Stimulated activated CD4-positive, alpha-beta T cell treated with anti-CD3 and anti-CD28 coated beads, Interleukin-1b, Interleukin-23, amount 100 ng/mL, for 4 hours (primary cell): ENCODE results near the gene SASH1.
"Not testable (repeated sequence)": the region's sequence is repeated elsewhere in the genome, so short reads cannot be mapped to it uniquely, and the experiment has no call there.

Source experiments
- DNase-seq, 2 donors: peaks; one replicate each; pipeline ENCODE4 v3.0.0-alpha.2; 2020; ENCODE audit warnings: low read depth in 2 of 2

Gene SASH1

DNA sequence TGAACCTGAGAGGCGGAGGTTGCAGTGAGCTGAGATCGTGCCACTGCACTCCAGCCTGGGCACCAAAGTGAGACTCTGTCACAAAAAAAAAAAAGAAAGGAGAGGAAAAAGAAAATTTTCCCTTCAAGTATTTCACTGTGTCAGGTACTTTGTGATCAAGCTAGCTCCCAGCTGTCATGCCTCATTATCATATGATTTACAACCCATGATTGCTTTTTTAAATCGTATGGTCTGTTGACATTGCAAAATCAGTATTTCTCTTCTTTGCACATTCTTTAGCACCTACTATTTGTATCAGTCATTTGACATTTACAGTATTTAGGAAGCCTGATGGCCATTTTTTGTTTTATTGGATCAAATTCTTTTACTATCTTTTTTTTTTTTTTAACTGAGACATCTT is 22.4 kb downstream of the SASH1 start:
- no peak for DNase-seq

DNA sequence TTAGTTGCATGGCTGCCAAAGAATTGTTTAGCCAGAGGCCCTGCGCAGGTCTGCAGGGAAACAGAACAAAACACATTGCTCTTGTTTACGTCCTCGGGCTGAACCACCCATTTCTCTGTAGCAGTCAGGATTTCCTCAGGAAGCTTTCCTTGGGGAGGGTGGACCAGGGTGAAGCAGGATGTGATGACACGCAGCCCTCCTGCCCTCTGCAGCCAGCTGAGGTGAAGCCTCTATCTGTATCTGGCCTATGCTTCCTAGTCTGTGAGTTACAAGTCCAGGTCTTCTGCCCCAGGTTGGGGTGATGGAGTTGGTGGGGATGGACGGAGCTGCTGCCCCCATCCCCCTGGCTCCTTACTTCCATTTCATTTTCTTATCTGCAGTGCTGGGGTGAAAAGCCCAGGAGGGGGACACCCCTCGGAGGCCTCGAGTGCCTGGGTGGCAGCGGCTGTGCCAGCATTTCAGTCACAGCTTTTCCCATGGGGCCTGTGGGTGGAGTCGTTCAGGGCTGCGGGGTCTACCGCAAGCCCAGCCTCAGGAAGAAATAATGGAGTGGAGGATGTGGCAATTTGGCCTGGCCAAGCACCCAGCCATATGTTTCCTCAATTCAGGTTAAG is 24.9 kb downstream of the SASH1 start:
- no peak for DNase-seq

DNA sequence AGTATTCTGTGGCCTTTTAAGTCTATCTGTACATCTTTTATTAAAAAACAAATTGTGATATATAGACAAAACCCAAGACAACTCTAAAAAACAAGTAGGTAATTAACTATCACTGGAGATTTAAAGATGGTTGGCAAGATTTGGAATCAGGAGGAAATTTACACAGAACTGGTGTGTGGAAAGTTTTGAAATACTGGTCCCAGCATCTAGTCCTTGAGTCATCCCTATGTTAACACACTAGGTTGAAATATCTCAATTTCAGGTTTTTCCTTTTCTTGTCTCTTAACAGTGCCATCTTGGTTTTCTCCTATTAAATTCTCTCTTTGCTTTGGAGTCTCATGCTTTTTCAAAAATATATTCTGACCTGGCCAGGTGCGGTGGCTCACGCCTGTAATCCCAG is 27.5 kb downstream of the SASH1 start:
- no peak for DNase-seq

DNA sequence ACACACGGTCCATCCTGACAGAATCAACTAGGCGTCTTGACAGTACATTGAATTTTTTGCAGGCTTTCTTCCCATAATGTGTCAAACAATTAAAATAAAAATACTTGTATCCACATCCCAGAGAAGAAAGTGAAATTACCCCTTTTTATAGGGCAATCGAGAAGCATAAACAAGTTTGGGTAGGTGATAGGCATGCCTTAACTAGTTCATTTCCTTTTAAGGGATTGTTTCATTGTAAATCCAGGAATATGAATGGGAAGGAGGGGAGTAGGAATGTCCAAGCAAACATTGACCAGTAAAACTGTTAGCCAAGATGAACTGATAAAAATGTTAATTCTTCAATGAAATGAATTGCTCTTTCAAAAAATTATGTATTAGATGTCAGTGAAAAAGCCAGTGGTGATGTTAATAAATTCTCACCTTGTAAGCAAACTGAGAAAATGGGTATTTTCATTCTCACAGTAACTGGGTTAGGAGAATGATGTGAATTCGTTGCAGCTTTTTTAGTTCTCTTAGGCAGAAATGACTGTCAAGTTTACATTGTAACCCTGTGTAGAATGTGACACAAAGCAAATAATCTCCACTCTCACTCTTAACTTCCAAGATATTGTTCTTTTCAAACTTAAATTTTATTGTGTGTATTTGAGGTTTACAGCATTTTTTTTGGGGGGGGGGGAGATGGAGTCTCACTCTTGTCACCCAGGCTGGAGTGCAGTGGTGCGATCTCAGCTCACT is 31.6 kb downstream of the SASH1 start:
- DNase-seq = no peak

DNA sequence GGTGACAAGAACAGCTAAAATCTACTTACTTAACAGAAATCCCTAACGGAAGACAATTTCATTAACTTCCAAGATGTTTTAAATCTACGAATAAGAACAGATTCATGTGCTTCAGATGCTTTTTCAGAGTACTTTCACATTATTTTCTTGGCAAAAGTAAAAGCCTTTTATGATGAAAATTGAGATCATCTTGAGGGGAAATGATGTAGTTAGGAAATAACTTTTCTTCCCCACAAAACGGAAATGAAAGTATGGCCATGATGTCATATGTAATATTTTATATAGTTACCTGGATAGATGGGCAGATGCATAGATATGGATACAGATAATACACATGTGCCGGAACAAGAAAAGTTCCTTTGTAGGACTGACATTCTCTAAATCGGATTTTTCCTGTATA is 32.8 kb downstream of the SASH1 start:
- DNase-seq = no peak

DNA sequence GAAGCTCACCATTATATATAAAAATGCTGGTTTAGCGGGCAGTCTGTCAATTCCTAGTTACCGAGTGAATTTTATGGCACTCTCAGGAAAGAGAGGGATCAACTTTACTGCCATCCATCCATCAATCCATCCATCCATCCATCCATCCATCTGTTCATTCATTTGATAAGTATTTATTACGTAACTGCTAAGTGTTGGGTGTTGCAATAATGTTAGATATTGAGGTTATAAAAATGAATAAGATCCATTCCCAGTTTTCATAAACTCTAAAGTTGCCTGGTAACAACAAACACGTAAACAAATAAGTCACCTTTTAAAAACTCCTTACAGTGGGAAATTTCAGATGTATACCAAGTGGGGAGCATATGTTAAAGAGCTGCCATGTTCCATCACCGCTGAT is 36.8 kb downstream of the SASH1 start:
- DNase-seq = no peak

DNA sequence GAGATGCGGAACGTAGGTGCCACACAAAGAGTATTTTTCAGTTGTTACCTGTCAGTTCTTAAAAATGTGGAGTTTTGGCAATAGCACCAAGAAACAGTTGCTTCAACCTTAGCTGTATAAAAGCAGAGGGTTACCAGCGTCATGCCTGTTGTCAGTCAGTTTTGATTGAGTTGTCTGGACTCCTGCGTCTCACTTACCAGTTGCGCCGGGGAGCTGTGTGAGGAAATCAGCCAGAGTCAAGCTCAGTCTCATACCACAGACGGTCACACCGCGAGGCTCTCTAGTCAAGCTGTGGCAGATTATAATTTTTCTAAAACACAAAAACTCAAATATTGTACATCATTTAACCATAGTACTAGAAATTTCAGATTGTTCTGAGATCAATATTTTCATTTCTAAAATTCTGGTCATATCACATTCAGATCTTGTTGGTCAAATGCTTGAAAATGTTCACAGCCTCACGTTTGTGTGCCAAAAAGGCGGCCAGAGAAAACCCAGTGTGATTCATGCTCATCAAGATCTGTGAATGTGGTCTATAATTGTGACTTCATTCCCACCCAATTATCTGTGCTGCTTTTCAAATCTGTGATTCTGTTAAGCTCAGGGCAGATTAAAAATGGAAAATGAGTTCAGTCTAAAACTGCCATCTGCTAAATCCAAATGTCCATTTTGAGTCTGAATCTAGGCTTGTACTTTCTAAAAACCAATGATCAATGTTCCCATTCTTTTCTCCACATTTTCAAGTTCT is 37.5 kb downstream of the SASH1 start:
- no peak for DNase-seq

DNA sequence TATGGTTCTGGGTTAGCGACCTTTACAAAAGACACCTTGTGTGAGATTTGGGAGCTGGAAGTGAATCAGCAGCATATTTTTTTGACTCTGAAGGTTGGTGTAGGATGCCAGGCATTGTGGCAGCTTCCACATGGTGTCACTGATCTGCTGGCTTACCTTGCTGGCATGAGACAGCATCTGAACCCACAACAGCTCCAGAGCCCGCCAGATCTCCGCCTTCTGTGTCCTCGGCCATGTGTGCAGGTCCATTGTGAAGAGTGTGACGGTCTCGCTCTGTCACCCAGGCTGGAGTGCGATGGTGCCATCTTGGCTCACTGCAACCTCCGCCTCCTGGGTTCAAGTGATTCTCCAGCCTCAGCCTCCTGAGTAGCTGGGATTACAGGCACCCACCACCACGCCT is 39.4 kb downstream of the SASH1 start:
- not testable (repeated sequence) for DNase-seq

DNA sequence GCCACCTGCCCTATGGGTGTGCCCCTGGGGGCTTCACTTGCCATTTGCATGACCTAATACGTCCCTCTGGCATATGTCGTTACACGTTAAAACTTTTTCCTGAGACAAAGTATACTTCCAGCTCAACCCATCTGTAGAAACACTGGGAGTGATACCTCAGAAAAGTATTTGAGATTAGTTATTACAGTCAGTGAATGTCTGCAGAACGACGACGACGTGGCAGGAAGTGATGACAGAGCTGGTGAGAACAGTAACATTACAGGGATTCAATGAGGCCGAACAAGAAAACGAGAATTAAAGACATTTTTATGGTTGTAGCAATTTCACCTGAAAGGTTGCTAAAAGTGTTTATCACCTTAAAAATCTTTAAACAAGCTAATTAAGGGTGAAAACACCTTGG is 40.2 kb downstream of the SASH1 start:
- no peak for DNase-seq

DNA sequence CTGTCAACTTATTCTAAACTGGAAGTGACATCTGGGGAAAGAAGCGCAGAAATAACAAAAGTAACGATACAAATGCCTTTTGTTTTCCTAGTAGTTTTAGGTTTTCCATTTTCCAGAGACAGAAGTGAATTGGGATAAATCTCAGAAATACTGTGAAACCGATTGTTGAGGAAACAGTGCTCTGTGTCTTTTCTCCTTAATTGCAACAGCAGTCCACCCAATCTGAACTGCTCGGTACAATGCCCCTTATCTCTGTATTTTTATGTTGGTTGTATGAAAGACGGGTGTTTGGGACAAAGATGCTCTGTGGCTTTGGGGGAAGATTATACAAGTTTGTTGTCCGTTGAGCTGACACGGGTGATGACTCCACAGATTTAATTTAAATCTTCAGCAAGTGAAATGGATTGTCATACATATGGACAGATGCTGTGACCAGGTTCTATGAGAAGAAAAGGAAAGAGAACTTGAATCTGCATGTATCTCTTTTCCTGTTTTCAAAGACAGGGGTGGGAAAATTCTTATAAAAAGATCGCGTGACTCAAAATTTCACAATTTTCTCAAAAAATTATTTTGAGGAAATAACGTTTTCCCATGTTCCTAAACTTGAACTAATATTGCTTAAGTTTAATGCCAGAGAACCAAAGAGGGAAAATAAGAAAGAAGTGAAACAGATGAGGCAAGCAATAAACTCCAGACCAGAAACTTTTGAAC is 41.2 kb downstream of the SASH1 start:
- no peak for DNase-seq

DNA sequence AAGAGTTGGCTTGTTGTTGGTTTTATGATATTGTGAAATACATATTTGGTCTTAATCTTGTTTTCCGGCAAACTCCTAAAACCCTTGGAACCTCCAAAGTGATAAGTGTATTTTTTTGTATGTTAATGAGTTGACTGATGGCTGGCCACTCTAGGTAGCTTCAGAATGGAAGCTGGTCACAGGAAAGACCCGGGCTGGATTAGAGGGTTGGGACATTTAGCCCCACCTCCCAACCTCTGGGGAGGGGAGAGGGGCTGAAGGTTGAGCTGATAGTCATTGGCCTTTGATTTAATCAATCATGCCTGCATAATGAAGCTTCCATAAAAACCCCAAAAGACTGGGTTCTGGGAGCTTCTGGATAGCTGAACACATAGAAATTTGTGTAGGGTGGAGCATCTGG is 42.7 kb downstream of the SASH1 start:
- DNase-seq = no peak

DNA sequence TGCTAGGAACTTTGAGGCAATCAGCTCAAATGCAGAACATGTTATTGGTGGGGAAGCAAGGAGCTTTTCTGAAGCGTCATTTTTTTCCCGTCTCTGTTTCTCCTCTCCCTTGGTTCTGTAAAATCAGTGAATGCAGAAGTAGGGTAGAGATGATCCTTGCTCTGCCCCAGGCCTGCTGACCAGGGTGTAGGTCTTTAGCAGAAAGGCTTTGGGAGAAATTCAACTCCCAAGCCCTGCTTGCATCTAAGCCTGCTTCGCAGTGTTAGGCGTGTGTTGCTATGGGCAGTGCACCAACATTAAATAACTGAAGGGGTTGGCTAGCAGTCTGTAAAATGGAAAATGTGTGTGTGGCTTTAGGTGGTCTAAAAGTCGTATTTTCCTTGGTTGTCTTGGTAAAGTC is 45.9 kb downstream of the SASH1 start:
- DNase-seq = no peak

DNA sequence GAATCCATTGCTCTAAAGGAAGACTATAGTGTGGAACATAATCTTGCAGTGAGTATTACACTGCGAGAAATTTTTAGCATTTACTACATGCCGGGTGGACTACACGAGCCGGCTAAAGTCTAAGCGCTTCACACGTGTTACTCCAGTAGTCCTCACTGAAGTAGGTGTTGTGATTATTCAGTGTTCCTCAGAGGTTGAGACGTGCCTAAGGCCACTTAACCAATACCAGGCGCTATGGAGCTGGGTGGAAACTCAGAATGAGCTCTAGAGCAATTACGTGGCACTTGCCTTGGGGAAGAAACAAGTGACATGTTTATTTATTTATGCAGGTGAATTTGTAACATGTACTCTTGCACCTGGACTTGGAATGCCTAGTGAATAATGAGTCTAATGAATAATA is 46.4 kb downstream of the SASH1 start:
- no peak for DNase-seq

DNA sequence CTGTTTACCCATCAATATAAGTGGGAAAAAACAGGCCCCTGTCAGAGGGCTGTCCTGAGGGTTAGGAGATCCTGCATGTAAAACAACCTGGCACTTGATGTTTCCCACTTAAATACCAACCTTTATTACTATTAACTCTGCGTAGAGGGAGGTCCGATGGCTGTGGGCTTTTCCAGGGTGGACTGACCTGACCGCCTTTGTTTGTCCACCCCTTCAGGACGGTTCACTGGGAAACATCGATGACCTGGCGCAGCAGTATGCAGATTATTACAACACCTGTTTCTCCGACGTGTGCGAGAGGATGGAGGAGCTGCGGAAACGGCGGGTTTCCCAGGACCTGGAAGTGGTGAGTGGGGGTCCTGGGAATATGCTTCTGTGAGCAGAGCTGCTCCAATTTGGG is 47.3 kb downstream of the SASH1 start:
- no peak for DNase-seq

DNA sequence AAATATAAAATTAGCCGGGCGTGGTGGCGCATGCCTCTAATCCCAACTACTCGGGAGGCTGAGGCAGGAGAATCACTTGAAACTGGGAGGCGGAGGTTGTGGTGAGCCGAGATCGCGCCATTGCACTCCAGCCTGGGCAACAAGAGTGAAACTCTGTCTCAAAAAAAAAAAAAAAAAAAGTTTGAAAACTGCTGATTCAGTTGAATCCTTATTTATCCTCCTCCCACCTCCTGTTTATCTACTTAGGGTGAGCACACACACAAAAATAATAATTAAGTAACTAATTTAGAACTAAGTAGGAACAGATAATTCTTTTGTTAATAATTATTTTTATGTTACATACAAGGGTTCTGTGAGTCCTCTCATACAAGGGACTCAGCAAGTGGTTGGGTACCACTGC is 49.5 kb downstream of the SASH1 start:
- not testable (repeated sequence) for DNase-seq

DNA sequence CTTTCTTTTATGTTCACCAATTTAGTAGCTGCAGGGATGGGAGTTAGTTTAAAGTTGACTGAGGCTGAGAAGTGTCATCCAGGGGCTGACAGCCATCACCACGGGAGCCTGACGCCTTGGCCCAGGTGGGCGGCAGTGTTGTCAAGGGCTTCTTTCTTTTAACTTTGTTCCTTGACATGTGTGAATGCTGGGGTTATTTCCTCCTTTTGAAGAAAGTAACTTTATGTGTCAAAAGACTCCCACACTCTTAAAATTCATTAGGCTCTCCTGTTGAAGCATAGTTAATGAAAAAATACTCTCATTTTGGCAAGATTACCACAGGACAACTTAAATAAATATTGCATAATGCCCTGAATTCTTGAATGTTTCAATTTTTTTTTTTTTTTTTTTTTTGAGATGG is 50.0 kb downstream of the SASH1 start:
- DNase-seq = no peak

DNA sequence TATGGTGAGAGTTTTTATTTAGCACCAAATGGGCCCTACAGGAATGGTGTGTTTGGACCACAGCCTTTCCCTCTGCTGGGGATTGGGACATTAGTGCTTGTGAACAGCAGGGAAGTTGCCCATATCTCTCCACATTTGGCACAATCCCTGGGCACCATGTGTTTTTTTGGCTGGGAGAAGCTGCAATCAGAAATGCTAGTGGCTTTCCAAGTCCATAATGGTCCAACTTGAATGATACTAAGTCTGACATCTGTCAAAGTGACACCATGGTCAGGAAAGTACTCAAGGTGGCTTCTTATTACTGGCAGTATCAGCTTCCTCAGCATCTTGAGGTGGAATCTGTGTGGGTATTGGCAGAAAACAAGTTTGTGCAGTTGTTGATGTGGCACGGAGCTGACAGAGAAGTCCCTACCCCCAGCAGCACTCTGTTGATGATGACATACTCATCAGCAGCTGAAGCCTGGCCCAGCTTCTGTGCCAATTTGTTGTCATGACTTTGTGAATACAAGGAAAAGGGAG is 53.0 kb downstream of the SASH1 start:
- DNase-seq = no peak

DNA sequence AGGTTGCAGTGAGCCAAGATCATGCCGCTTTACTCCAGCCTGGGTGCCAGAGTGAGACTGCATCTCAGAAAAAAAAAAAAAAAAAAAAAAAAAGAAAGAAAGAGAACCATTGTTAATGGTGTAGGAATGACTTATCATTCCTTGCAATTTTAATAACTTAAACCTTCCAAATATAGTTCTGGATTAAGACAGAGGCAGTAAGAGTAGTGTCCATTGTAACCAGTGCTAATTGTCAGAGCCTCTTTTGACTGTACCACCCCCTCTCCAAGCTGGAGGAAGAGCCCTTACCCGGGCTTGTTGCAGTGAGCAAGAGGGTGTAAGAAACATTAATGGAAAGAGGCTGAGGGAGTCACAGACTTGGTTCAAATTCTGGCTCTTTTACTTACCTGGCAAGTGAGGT is 53.8 kb downstream of the SASH1 start:
- DNase-seq = no peak

DNA sequence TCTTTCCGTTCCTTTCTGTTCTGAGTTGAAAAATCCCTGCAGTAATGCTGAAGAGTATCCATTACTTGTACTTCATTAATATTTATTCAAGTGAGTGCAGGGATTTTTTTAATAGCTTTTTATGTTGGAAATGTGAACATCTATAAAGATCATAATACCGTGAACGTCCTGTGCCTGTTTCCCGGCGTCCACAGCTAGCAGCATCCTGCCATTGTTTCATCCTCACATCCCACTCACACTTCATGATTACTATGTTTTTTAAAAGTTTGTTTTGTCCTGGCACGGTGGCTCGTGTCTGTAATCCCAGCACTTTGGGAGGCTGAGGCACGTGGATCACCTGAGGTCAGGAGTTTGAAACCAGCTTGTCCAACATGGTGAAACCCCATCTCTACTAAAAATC is 54.3 kb downstream of the SASH1 start:
- no peak for DNase-seq

DNA sequence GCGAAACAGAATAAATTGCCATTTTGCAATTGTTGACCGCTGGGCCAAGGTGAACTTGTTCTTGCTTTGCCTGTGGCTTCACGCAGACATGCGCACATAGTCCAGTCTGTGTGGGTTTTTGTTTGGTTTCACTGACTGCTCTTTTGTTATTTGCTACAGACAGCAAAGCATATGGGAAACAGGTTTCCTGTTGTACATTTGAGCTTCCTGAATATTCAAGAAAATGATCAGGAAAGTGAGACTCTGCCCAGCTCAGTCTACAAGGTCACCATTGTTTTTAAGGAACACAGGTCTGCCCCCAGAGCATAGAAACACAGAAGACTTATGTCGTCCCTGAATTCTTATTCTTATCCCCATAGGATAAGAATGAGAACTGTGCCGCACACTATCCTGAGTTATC is 55.6 kb downstream of the SASH1 start:
- no peak for DNase-seq

DNA sequence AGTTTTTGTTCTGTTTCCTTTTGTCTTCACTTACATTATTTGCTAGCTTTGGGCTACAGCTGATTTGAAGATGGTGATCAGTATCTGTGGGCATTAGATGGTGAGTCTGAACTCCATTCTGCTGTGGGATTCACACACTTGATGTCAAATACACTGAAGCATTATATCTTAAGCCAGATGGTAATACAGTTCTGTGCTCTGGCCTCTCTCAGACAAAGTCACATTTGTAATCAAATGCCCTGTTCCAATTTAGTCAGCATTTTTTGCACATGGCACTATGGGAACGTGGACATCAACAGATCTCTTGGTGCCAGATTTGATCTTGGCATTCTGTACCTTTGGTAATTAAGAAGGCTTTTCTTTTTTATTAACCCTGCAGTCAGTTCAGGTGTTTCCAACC is 56.0 kb downstream of the SASH1 start:
- DNase-seq = no peak

DNA sequence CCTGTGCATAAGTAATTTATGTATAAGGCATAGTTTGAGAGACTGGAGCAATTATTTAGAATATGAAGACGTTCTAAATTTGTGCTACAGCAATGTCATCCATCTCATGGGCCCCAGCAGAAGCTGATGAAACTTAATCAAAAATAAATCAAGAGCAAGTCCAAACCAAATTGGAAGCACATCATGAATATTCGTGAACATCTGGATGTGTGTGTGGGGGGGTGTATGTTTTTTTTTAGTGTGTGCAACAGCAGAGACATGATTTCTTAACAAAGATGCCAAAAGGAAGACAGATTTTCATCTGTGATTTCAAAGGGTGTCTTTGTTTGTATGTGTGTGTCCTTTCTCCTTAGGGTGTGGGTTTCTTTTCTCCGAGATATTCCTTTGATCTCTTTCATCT is 58.9 kb downstream of the SASH1 start:
- no peak for DNase-seq
